ENCODE measurements around the gene NHS.

NHS gene

DNA sequence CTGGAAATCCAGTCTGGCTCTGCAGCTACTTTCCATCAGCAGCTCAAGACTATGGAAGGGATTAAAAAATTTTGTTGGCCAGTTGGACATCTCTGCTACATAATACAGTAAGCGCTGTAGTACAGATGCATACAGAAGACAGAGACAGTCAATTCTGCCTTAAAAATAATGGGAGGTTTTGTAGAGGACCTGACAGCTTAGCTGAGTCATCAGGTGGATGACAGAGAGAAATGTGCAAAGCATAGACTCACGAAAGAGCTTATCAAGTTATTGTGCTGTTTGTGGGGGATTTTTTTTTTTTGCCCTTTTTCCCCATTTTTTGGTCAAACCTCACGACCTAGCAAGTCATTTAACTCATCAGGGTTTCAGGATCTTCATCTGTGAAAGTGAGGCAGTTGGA, 213.3 kb downstream of the NHS start:
- DNase-seq (ENCODE audit: low read depth, low spot score), result no peak

DNA sequence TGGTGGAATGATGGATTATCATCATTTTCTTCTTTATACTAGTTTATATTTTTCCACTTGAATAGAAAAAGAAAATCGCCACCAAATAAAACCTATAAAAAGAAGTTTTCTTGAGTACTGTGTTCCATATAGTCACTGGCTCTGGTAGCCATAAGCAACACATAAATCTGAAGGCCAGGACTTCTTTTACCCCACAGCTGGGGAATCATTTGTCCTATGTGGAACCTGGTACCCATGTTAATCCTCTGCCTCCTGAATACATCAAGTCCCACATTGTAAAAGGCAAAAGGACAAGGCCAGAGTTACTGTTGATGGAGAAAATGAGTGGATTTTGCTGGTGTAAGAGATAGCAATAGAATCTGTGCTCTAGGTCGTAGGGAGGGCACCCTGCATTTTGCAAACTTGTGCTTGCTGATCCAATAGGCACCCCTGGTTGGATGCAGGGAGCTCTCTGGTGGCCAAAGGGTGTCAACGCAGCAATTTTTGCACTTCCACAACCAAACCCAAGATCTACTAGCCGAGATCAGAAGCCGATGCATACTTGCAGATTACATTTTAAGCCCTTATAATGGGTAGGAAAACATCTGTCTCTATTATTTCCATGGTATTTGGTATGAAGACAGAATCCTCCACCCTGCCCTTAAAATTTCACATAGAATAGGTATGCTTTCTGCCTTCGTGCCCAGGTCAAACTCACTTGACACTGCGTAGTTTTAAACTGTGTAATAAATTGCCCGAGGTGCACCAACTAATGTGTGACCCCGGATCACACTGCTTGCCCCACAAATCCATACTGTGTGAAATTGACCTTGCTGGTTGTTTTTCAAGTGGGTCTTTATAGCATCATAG, 216.1 kb downstream of the NHS start:
- DNase-seq (ENCODE audit: low read depth, low spot score), result no peak

- no peak for DNase-seq (ENCODE audit: low read depth, low spot score)
Observed at GRCh38 chrX:17591741-17592110, 216.7 kb downstream of the NHS start.

DNA sequence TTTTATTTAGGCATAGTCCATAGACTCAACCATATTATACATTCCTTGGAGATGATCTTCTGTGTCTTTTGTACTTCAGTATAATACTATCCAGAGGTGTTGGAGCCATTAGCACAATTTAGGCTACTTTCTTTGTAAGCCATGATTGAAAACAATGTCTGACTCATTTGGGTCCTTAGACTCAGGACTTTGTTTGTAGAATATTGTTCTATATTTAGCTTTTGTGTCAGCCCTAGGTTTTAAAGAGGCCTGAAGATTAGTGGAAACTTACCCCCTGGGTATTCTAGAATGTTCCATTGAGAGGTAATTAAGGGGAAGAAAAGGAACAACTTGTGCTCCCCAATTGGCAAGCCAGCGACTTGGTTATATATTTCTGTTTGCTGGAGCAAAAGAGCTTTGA, 217.1 kb downstream of the NHS start:
- no peak for DNase-seq (ENCODE audit: low read depth, low spot score)

GRCh38 chrX:17594693-17595092, 219.7 kb downstream of the NHS start:
- DNase-seq (ENCODE audit: low read depth, low spot score), result no peak

- no peak for DNase-seq (ENCODE audit: low read depth, low spot score)
Observed at GRCh38 chrX:17595456-17596035, 220.5 kb downstream of the NHS start.

- no peak for DNase-seq (ENCODE audit: low read depth, low spot score)
Observed at GRCh38 chrX:17596061-17596460, 221.1 kb downstream of the NHS start.

- DNase-seq (ENCODE audit: low read depth, low spot score), result no peak
Observed at GRCh38 chrX:17596546-17597205, 221.7 kb downstream of the NHS start.

- DNase-seq (ENCODE audit: low read depth, low spot score), result no peak
Observed at GRCh38 chrX:17597327-17597726, 222.3 kb downstream of the NHS start.

DNA sequence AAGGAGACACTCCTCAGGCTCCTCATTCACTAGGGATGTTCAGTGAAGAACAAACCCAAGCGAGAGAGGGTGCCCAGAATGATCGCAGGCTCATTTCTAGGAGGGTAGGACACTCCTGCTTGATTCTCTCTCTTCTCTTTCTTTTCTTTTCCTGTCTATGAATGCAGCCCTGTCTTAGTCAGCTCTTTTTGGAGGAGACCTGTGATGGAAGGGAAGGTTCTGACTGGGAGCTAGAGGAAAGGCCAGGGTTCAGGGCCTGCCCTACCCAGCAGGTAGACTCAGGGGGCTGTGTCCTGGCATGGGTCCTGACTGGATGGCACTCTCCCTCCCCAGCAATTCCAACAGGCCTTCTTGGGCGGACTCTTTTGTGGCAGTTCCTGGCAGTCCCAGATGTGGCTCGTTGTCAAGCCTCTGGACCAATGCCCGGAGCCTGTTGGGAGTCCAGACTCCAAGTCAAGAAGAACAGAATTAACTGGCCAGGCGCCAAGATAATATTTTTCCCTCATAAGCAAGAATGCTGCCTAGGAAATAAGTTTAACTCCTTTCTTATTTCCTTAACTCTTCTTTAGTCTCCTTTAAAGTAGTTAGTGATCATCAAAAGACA, 222.9 kb downstream of the NHS start:
- DNase-seq (ENCODE audit: low read depth, low spot score), result peak; percentile 56

- no peak for DNase-seq (ENCODE audit: low read depth, low spot score)
Observed at GRCh38 chrX:17601441-17602200, 226.6 kb downstream of the NHS start.

- DNase-seq (ENCODE audit: low read depth, low spot score), result no peak
Observed at GRCh38 chrX:17602245-17602644, 227.2 kb downstream of the NHS start.

DNA sequence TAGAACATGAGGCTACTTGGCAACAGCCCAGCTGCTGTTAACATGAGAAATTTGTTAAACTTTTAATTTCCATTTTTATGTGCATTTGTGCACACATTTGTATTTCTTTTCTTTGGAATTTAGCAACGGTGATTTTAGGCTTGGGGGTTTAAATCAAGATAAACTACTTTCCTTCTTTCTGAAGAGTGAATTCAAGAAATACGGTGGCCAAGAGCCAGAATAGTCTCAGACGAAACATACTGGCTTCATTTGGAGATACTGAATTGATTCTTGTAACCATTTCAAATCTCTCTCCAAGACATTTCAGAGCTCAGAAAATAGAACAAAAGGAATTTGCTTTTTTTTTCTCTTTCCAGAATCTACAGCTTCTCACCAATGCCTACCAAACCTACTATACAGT, 228.2 kb downstream of the NHS start:
- no peak for DNase-seq (ENCODE audit: low read depth, low spot score)

GRCh38 chrX:17605676-17606075, 230.7 kb downstream of the NHS start:
- no peak for DNase-seq (ENCODE audit: low read depth, low spot score)

DNA sequence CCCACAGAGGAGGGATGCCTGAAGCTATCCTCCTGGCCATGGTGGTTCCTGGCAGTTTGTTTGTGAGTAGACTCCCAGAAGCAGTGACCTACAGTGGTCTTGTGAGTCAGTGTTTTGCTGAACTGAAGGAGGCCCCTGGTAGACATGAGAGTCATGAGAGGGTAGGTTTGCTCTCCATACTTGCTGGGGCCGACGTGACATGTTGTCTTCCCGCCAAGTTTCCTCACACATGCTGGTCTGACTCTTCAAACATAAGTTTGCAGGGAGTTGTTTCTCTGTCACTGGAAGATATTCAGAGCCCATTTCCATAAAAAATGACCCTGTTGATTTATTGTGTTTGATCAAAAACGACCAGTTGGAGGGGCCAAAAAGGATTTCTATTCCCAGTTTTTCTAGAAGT, 231.2 kb downstream of the NHS start:
- no peak for DNase-seq (ENCODE audit: low read depth, low spot score)

- DNase-seq (ENCODE audit: low read depth, low spot score), result no peak
Observed at GRCh38 chrX:17608888-17609287, 233.9 kb downstream of the NHS start.

- DNase-seq (ENCODE audit: low read depth, low spot score), result no peak
Observed at GRCh38 chrX:17610788-17611187, 235.8 kb downstream of the NHS start.

GRCh38 chrX:17613979-17614588, 239.1 kb downstream of the NHS start:
- DNase-seq (ENCODE audit: low read depth, low spot score), result no peak

DNA sequence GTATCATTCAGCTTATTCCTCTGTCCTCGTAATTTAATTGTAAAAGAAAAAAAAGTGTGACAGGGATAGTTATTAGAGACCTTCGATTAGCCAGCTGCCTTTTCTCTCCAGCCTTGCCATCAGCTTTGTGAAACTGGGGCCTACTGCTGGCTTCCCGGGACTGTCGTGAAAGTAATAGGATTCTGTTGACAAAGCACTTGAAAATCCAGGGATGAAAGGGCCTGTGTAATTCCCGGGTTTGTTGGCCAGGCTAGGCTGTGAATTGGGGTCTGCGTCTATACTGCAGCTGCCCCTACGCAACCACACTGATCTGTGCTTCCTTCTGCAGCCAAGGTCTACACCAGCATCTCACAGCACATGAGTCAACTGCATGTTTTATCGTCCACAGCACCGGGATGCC, 241.9 kb downstream of the NHS start:
- DNase-seq (ENCODE audit: low read depth, low spot score), result no peak

DNA sequence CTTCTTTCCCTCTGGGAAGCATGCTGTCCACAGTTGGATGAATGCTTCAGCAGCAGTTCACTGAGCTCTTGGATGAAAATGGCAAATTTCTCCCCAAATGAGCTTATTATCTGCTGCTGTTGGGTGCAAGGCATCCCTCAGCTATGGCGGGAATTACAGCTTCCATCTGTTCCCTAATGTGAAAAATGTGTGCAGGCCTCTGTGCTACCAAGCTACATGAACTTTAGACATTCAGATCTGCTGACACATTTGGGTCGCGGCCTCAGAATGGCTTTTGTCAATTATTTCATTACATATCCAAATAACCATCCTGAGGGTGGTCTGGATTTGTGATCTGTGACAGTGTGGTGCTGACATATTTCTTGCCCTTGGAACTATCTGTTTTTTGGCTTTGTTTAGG, 242.8 kb downstream of the NHS start:
- no peak for DNase-seq (ENCODE audit: low read depth, low spot score)

DNA sequence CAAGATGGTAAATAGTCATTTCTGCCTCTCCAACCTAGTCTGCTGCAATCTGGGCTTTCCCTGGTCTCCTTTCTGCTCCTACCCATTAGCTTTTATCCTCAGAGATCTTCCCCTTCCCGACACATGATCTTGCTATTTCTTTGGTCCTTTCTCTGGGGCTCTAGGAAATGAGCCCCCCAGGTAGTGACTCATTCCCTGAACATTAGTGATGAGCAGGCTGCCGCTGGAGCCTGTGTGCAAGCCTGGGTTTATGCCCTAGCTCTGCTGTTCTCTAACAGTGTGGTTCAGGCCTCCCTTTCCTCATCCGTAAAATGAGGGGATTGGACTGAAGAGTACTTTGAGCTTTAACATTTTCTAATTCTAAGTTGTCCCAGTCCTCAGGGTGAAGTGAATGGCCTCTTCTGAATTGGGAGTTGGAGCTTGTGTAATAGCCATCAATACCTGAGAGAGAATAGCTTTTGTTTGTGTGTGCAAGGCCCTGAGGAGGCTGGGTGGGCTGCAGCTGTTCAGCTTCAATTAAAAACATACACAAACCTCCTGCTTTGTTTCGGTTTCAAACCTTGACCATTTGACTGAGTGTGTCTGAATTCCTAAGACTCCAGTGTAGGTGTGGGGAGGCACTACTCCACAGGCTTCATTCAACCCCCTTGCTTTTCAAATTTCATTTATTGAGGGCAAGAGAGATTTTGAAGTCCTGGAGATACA, 246.7 kb downstream of the NHS start:
- DNase-seq (ENCODE audit: low read depth, low spot score), result no peak
